Measurements from ENCODE around the gene PXK.

The PXK gene

DNA sequence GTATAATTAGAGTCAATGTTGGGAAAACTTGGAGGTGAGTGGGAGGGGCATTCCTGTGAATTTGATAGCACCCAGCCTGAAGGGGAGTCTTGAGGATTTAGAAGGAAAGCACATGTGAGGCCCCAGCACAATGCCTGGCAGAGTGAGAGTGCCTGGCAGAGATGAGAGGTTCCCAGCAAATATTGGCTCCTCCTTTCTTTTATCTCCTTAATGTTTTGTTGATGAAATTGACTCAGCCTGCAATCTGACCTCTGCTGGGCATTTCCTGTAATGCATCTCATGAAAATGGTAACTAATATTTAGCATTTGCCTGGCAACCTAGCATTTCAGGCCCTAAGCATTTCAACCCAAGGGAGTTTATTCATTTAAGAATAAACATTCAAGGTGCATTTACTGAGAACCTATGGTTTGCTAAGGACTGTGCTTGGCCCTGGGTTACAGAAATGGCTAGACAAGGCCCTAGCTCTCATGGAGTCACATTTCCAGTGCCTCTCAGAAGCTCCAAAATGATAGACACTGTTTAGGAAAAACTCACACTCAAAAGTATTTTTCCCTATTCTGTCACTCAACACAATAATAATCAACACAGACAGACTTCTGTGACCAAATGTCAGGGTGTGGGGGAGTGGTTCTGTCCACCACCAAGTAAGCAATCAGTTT lies 82.0 kb downstream of the PXK start:
- TF ChIP-seq, protein P1, sequence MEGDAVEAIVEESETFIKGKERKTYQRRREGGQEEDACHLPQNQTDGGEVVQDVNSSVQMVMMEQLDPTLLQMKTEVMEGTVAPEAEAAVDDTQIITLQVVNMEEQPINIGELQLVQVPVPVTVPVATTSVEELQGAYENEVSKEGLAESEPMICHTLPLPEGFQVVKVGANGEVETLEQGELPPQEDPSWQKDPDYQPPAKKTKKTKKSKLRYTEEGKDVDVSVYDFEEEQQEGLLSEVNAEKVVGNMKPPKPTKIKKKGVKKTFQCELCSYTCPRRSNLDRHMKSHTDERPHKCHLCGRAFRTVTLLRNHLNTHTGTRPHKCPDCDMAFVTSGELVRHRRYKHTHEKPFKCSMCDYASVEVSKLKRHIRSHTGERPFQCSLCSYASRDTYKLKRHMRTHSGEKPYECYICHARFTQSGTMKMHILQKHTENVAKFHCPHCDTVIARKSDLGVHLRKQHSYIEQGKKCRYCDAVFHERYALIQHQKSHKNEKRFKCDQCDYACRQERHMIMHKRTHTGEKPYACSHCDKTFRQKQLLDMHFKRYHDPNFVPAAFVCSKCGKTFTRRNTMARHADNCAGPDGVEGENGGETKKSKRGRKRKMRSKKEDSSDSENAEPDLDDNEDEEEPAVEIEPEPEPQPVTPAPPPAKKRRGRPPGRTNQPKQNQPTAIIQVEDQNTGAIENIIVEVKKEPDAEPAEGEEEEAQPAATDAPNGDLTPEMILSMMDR (IDR thresholded peaks at IDR 0.05; ENCODE audit: control insufficient read depth, extremely low read depth, insufficient read depth): peak; percentile 79
- peak; percentile 58 for DNase-seq (ENCODE audit: low read depth)
- H3K4me3 ChIP-seq (ENCODE audit: low read depth, low read length): no peak overlapping the region

DNA sequence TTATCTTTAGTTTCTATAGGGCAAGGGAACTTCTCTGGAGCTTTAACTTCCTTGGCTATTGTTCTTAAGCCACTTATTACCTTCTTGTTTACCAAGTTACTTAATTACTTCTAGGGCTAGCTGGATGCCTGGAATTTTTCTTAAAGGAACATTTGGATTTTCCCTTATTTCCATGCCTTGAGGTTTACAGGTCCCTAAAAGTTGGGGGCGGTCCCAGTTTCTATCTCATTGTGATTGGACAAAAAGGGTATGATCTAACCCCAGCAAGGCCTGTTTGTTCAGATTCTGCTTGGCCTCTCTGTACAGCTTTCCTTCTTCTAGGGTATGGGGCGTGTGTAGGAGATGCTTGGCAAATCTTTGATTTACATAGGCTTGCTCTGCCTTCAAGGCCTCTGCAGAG lies 83.5 kb downstream of the PXK start:
- TF ChIP-seq, protein P1 (IDR thresholded peaks at IDR 0.05; ENCODE audit: control insufficient read depth, extremely low read depth, insufficient read depth): no peak
- no peak overlapping the region for H3K4me3 ChIP-seq (ENCODE audit: low read depth, low read length)
- DNase-seq (ENCODE audit: low read depth): peak; percentile 36

DNA sequence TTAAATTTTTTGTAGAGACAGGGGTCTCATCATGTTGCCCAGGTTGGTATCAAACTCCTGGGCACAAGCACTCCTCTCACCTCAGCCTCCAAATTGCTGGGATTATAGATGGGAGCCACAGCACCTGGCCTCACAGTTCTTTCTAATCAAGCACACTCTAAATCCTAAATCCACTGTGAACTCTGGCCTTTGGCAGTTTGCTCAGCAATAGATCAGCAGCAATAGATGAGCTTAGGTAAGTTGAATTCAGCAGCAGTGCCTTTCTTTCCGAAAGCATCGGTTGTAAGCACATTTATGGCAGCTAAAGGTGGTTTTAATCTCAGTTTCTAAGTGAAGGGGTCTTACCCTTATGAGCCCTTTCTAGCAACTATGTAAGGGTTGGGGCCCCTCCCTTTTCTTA lies 84.4 kb downstream of the PXK start:
- DNase-seq (ENCODE audit: low read depth): no peak
- TF ChIP-seq, protein P1 (IDR thresholded peaks at IDR 0.05; ENCODE audit: control insufficient read depth, extremely low read depth, insufficient read depth): no peak
- no peak overlapping the region for H3K4me3 ChIP-seq (ENCODE audit: low read depth, low read length)

DNA sequence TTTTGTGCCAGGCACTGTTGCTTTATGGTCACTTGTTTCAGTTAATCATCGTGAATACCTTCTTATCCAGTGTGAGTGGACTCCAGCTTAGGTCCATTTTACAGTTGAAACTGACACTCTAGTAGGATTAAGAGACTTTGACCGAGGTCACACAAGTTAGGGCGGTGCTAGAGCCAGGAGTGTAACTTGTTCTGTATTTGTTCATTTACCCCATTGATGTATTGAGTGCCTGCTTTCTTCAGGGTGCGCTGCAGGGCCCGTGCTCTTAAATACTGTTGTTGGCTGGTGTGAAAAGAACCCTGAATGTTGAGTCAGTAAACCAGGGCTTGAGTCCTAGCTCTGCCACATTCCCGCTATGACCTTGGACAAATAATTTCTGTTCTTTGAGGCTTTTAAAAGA lies 85.5 kb downstream of the PXK start:
- TF ChIP-seq, protein P1 (IDR thresholded peaks at IDR 0.05; ENCODE audit: control insufficient read depth, extremely low read depth, insufficient read depth): no peak
- no peak overlapping the region for H3K4me3 ChIP-seq (ENCODE audit: low read depth, low read length)
- DNase-seq (ENCODE audit: low read depth): no peak

DNA sequence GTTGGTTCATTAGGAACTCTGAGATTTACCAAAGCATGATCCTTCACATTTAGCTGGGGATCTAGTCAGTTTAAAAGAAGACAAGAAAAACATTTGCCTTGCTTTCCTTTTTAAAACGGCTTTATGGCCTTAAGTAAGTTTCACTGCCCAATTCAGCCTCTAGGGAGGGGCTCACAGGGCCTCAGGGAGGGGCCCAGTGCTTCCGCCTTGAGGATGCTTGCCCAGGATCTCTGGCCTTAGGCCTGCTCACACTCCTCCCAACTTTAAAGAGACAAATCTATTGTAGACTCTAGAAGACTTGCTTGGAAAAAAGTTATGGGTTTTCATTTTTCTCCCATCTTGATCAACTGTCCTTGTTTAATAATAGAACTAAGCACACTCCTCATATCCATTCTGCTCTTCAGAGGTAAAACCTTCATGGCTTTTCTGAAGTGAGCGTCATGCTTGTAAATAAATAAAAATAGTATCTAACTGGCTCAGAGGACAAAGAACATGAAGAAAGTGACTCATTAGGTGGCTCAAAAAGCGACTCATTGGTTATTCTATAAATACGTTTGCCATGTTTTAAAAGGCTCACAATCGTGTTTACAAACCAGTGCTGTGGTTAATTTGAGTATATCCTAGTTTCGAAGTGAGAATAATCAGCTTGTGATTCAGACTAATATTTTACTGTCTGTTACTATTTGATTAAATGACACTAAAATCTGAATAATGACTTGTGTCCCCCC lies 87.3 kb downstream of the PXK start:
- no peak for DNase-seq (ENCODE audit: low read depth)
- no peak overlapping the region for H3K4me3 ChIP-seq (ENCODE audit: low read depth, low read length)
- TF ChIP-seq, protein P1 (IDR thresholded peaks at IDR 0.05; ENCODE audit: control insufficient read depth, extremely low read depth, insufficient read depth): no peak

DNA sequence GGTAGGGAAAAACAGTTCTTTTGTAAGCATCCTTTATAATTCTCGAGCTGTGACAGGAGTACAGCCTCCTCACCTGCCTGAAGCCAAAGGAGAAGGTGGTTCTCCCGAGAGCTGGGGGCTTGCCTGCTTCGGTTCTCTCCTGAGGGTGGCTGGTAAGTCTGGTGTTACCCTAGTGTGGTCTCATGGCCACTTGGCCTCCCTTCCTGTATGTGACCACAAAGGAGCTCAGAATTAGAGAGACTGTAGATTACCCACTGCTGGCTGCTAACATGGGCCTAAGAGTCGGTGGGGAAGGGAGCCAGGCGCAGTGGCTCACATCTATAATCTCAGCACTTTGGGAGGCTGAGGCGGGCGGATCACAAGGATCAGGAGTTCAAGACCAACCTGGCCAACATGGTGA lies 88.3 kb downstream of the PXK start:
- DNase-seq (ENCODE audit: low read depth): no peak
- TF ChIP-seq, protein P1 (IDR thresholded peaks at IDR 0.05; ENCODE audit: control insufficient read depth, extremely low read depth, insufficient read depth): no peak
- no peak overlapping the region for H3K4me3 ChIP-seq (ENCODE audit: low read depth, low read length)

All from LNCaP clone FGC (cell line).